Spleen (tissue), 7 donors: ENCODE results near the gene CACNA2D3.

Experiments
- CTCF ChIP-seq, 11 experiments: fragments of 200-600 bp in 7 of 11; fragments of 450-650 bp in 4 of 11; sonication (generic) in 4 of 11; IDR thresholded peaks in 8 of 11; conservative IDR thresholded peaks in 3 of 11; 1 replicate in 7 of 11; 2 replicates in 4 of 11; pipeline versions ENCODE4 v1.4.0 to v1.8.0; 2016 to 2021; ENCODE audit warnings: antibody characterized with exemption in 11 of 11, inconsistent platforms in 4 of 11, mild to moderate bottlenecking in 1 of 11
- POLR2A ChIP-seq, 3 donors: fragments of 450-650 bp; IDR thresholded peaks; one replicate each; pipeline ENCODE4 v1.5.1; 2017; ENCODE audit warnings: antibody characterized with exemption in 3 of 3, mild to moderate bottlenecking in 1 of 3
- donor health status: DM: no; HTN: no; CAD: no; lungs with moderate emphysema.
- donor health status: DM: no; HTN: no; CAD: no.
- donor health status: DM: no; HTN: no; CAD: no.

- TF ChIP-seq CTCF (IDR thresholded peaks at IDR 0.05 in 8 of 11, conservative IDR thresholded peaks at IDR 0.05 in 3 of 11) (no peak), POLR2A (IDR thresholded peaks at IDR 0.05) (no peak)
Measured at GRCh38 chr3:54888162-54888561, 765.8 kb downstream of the CACNA2D3 start.
